HEK293 (cell line): Measurements from ENCODE around the gene TCEANC2.

Experiments
- ELK4 ChIP-seq: IDR thresholded peaks from 2 replicates; pipeline ENCODE4 v1.6.1; 2011; ENCODE audit warnings: mild to moderate bottlenecking, low read depth, low read length, borderline replicate concordance
- GLI4 ChIP-seq: fragments of 450-650 bp; formaldehyde crosslinking; IDR thresholded peaks from 2 replicates; pipeline ENCODE4 v1.5.1; 2016; ENCODE audit warnings: missing biosample characterization, missing genetic modification characterization
- GLIS1 ChIP-seq: fragments of 450-650 bp; formaldehyde crosslinking; IDR thresholded peaks from 2 replicates; pipeline ENCODE4 v1.5.1; 2016; ENCODE audit warnings: missing biosample characterization, missing genetic modification characterization
- KLF7 ChIP-seq: fragments of 450-650 bp; formaldehyde crosslinking; IDR thresholded peaks from 2 replicates; pipeline ENCODE4 v1.5.1; 2016; ENCODE audit warnings: missing biosample characterization, missing genetic modification characterization, borderline replicate concordance
- OVOL3 ChIP-seq: fragments of 450-650 bp; formaldehyde crosslinking; IDR thresholded peaks from 2 replicates; pipeline ENCODE4 v1.5.1; 2016; ENCODE audit warnings: missing biosample characterization, missing genetic modification characterization
- PRDM10 ChIP-seq: fragments of 450-650 bp; formaldehyde crosslinking; IDR thresholded peaks from 2 replicates; pipeline ENCODE4 v1.5.1; 2016; ENCODE audit warnings: missing biosample characterization, missing genetic modification characterization
- ZBTB49 ChIP-seq: fragments of 450-650 bp; formaldehyde crosslinking; IDR thresholded peaks from 2 replicates; pipeline ENCODE4 v1.5.1; 2016; ENCODE audit warnings: missing biosample characterization, missing genetic modification characterization, low read depth
- ZBTB8A ChIP-seq: fragments of 450-650 bp; formaldehyde crosslinking; IDR thresholded peaks from 2 replicates; pipeline ENCODE4 v1.5.1; 2016; ENCODE audit warnings: missing biosample characterization, missing genetic modification characterization
- ZFHX2 ChIP-seq: fragments of 450-650 bp; formaldehyde crosslinking; conservative IDR thresholded peaks from 2 replicates; pipeline ENCODE4 v1.5.1; 2016; ENCODE audit warnings: missing biosample characterization, missing genetic modification characterization
- ZFP3 ChIP-seq: fragments of 450-650 bp; formaldehyde crosslinking; IDR thresholded peaks from 2 replicates; pipeline ENCODE4 v1.5.1; 2016; ENCODE audit warnings: low read depth, missing biosample characterization, missing genetic modification characterization
- ZNF132 ChIP-seq: fragments of 450-650 bp; formaldehyde crosslinking; IDR thresholded peaks from 2 replicates; pipeline ENCODE4 v1.5.1; 2017; ENCODE audit warnings: missing biosample characterization, missing genetic modification characterization, borderline replicate concordance
- ZNF138 ChIP-seq: fragments of 450-650 bp; formaldehyde crosslinking; IDR thresholded peaks from 2 replicates; pipeline ENCODE4 v1.5.1; 2016; ENCODE audit warnings: missing biosample characterization, missing genetic modification characterization, borderline replicate concordance
- ZNF148 ChIP-seq: fragments of 450-650 bp; formaldehyde crosslinking; IDR thresholded peaks from 2 replicates; pipeline ENCODE4 v1.5.0; 2017; ENCODE audit warnings: missing biosample characterization, missing genetic modification characterization, borderline replicate concordance
- ZNF169 ChIP-seq: fragments of 450-650 bp; formaldehyde crosslinking; IDR thresholded peaks from 2 replicates; pipeline ENCODE4 v1.5.1; 2016; ENCODE audit warnings: missing biosample characterization, missing genetic modification characterization
- ZNF2 ChIP-seq: fragments of 450-650 bp; formaldehyde crosslinking; IDR thresholded peaks from 2 replicates; pipeline ENCODE4 v1.5.1; 2016; ENCODE audit warnings: missing biosample characterization, missing genetic modification characterization
- ZNF248 ChIP-seq: fragments of 450-650 bp; formaldehyde crosslinking; IDR thresholded peaks from 2 replicates; pipeline ENCODE4 v1.5.1; 2017; ENCODE audit warnings: missing biosample characterization, missing genetic modification characterization
- ZNF302 ChIP-seq: fragments of 450-650 bp; formaldehyde crosslinking; IDR thresholded peaks from 2 replicates; pipeline ENCODE4 v1.5.1; 2016; ENCODE audit warnings: missing biosample characterization, missing genetic modification characterization, low read depth
- ZNF341 ChIP-seq: fragments of 450-650 bp; formaldehyde crosslinking; IDR thresholded peaks from 2 replicates; pipeline ENCODE4; 2016; ENCODE audit warnings: low read depth, missing biosample characterization, missing genetic modification characterization
- ZNF544 ChIP-seq: fragments of 450-650 bp; formaldehyde crosslinking; IDR thresholded peaks from 2 replicates; pipeline ENCODE4 v1.5.0; 2017; ENCODE audit warnings: missing biosample characterization, missing genetic modification characterization
- ZNF549 ChIP-seq: fragments of 450-650 bp; IDR thresholded peaks from 2 replicates; pipeline ENCODE4 v1.5.1; 2018; ENCODE audit warnings: missing biosample characterization, missing genetic modification characterization, mild to moderate bottlenecking, inconsistent platforms, moderate library complexity
- ZNF555 ChIP-seq: fragments of 450-650 bp; formaldehyde crosslinking; conservative IDR thresholded peaks from 2 replicates; pipeline ENCODE4 v1.5.1; 2017; ENCODE audit warnings: missing biosample characterization, mild to moderate bottlenecking, missing genetic modification characterization, inconsistent platforms
- ZNF626 ChIP-seq: fragments of 450-650 bp; sonication (Bioruptor Pico); formaldehyde crosslinking; IDR thresholded peaks from 2 replicates; pipeline ENCODE4 v1.5.1; 2018; ENCODE audit warnings: missing biosample characterization, missing genetic modification characterization, inconsistent platforms
- ZNF692 ChIP-seq: fragments of 450-650 bp; formaldehyde crosslinking; IDR thresholded peaks from 2 replicates; pipeline ENCODE4 v1.5.1; 2016; ENCODE audit warnings: missing biosample characterization, missing genetic modification characterization
- ZSCAN4 ChIP-seq: fragments of 450-650 bp; formaldehyde crosslinking; IDR thresholded peaks from 2 replicates; pipeline ENCODE4 v1.5.1; 2017; ENCODE audit warnings: missing biosample characterization, missing genetic modification characterization
- TF ChIP-seq, protein P1 (sequence below): fragments of 450-650 bp; formaldehyde crosslinking; IDR thresholded peaks from 2 replicates; pipeline ENCODE4 v1.5.1; 2016; ENCODE audit warnings: missing biosample characterization, missing genetic modification characterization

TCEANC2 gene

GRCh38 chr1:54121482-54122134, 68.2 kb downstream of the TCEANC2 start (continued):
- TF ChIP-seq ZNF626 (tag by site-specific recombination) = no peak
- TF ChIP-seq ZBTB8A (tag by site-specific recombination) = no peak
- TF ChIP-seq ZNF169 = no peak
- no peak for TF ChIP-seq ZBTB49 (tag by site-specific recombination)
- no peak for TF ChIP-seq ZSCAN4
- no peak for TF ChIP-seq ZNF302
- TF ChIP-seq GLIS1 (tag by site-specific recombination) = peak; percentile 97
- TF ChIP-seq ZNF341 (tag by site-specific recombination) = no peak
- no peak for TF ChIP-seq PRDM10 (tag by site-specific recombination)
- TF ChIP-seq ELK4 = no peak
- no peak for TF ChIP-seq ZNF148
- no peak for TF ChIP-seq ZNF248 (tag by site-specific recombination)
- TF ChIP-seq, protein P1, sequence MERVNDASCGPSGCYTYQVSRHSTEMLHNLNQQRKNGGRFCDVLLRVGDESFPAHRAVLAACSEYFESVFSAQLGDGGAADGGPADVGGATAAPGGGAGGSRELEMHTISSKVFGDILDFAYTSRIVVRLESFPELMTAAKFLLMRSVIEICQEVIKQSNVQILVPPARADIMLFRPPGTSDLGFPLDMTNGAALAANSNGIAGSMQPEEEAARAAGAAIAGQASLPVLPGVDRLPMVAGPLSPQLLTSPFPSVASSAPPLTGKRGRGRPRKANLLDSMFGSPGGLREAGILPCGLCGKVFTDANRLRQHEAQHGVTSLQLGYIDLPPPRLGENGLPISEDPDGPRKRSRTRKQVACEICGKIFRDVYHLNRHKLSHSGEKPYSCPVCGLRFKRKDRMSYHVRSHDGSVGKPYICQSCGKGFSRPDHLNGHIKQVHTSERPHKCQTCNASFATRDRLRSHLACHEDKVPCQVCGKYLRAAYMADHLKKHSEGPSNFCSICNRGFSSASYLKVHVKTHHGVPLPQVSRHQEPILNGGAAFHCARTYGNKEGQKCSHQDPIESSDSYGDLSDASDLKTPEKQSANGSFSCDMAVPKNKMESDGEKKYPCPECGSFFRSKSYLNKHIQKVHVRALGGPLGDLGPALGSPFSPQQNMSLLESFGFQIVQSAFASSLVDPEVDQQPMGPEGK (tag by site-specific recombination) = peak; percentile 38
- no peak for TF ChIP-seq ZNF544 (tag by site-specific recombination)
- TF ChIP-seq ZNF132 = no peak
- no peak for TF ChIP-seq ZNF549 (tag by site-specific recombination)
- TF ChIP-seq GLI4 (tag by site-specific recombination) = no peak
- TF ChIP-seq ZNF692 (tag by site-specific recombination) = peak; percentile 56
- no peak for TF ChIP-seq OVOL3 (tag by site-specific recombination)
- no peak for TF ChIP-seq ZNF138 (tag by site-specific recombination)
- TF ChIP-seq ZFP3 = no peak
- TF ChIP-seq KLF7 (tag by site-specific recombination) = no peak
- peak; percentile 71 for TF ChIP-seq ZFHX2 (tag by site-specific recombination)
- TF ChIP-seq ZNF555 (tag by site-specific recombination) = no peak
- TF ChIP-seq ZNF2 = peak; percentile 73
